LNCAP (cell line): ENCODE measurements around the gene TIRAP.

ENCODE experiments used
- TF ChIP-seq, protein P1 (sequence below): fragments of 450-650 bp; IDR thresholded peaks from 2 replicates; pipeline ENCODE4 v1.5.1; 2017; ENCODE audit warnings: mild to moderate bottlenecking

TIRAP gene

DNA sequence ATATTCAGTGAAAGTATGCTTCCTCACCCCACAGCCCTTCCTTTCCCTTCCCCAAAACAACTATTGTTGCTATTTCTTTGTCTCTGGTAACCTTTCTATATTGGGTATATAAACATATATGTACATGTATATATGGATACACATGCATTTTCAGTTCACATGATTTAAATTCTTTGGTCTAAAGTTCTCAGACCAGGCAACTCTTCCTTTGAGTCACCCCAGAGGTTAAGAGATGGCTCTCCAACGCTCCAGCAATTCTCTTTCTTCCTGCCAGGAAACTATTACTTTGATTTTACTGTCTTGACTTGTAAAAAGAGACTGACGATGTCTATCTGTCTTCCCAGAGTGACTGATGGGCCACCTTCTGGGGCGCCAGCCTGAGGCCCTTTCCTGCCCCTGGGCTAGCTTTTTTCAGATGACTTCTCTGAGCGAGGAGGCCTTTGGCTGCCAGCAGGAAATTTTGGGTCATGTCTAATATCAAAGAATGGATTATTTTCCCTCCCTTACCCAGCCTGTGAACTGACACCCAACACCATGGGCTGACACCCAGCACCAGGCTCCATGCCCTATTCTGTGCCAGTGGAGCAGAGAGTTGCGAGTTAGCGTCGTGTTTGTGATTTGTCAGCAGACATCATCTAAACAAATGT, 58.2 kb downstream of the TIRAP start:
- TF ChIP-seq, protein P1, sequence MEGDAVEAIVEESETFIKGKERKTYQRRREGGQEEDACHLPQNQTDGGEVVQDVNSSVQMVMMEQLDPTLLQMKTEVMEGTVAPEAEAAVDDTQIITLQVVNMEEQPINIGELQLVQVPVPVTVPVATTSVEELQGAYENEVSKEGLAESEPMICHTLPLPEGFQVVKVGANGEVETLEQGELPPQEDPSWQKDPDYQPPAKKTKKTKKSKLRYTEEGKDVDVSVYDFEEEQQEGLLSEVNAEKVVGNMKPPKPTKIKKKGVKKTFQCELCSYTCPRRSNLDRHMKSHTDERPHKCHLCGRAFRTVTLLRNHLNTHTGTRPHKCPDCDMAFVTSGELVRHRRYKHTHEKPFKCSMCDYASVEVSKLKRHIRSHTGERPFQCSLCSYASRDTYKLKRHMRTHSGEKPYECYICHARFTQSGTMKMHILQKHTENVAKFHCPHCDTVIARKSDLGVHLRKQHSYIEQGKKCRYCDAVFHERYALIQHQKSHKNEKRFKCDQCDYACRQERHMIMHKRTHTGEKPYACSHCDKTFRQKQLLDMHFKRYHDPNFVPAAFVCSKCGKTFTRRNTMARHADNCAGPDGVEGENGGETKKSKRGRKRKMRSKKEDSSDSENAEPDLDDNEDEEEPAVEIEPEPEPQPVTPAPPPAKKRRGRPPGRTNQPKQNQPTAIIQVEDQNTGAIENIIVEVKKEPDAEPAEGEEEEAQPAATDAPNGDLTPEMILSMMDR, result no peak

DNA sequence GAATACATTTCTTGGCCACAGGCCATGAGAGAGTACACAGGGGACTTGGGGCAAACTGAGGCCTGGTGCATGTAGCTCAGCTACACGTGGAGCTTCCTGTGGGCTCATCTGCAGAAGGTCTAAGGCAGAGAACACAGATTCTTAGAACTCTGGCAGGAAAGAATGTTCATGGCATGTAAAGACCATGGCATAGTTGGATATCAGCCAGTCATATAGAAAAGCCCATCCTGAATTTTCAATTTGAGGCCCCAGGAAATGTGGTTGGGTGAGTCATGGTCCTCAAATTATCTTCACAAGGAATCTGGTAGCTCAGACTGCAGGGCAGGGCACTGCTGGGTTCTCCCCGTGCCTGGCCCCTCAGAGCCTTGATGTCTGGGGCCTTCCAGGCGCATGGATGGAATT, 58.9 kb downstream of the TIRAP start:
- TF ChIP-seq, protein P1, result no peak

DNA sequence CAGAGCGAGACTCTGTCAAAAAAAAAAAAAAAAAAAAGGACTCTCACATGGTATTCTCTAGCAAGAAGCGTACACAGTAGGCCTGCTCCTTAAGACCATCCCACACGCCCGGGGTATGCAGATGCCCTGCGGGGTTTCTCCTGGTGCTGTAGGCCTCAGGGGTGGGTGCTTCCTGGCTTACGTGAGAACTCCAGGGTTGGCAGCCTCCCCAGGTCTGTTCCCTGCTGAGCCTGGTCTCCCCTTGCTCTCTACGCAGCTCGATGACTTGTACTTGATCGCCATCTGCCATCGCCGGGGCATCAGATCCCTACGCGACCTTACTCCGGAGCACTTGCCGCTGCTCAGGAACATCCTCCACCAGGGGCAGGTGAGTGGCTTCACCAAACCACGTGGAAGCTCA, 60.2 kb downstream of the TIRAP start:
- TF ChIP-seq, protein P1, result no peak
